GM12878 (cell line): ENCODE results near the gene SCAP. TPM values are rescaled to one million over a fixed set of nuclear protein-coding genes. Genes with fewer than 3 reads are reported as not detected.

Experiments
- ATAC-seq: fragments of 200-7000 bp; cut with Tn5 transposase; 3 replicates; pipeline ENCODE4 v1.9.1; 2020; ENCODE audit warnings: mild to moderate bottlenecking, moderate library complexity
- BruUV-seq: library from RNA; stranded (reverse); fragments of 400-500 nt; replicated peaks from 2 replicates; lab custom pipeline; 2021; lab: Mats Ljungman, UMichigan
- CTCF ChIA-PET: fragments of 300-600 bp; sonication (Branson Sonifier 250); formaldehyde crosslinking; extraction: SDS; loops from one replicate; lab custom pipeline; 2021; ENCODE audit warnings: inconsistent platforms; lab: Yijun Ruan, JAX
- POLR2A ChIA-PET: fragments of 350-600 bp; formaldehyde crosslinking; extraction: SDS; loops from one replicate; lab custom pipeline; 2021; ENCODE audit warnings: inconsistent platforms; lab: Charles Lee
- RAD21 ChIA-PET: fragments of 300-600 bp; sonication (Branson Sonifier 250); formaldehyde crosslinking; loops from one replicate; lab custom pipeline; 2023; ENCODE audit warnings: antibody characterized with exemption; ENCODE audit not compliant: unreplicated experiment; lab: Charles Lee
- SMC1A ChIA-PET: fragments of 300-600 bp; sonication (Branson Sonifier 250); formaldehyde crosslinking; loops from one replicate; lab custom pipeline; 2023; ENCODE audit not compliant: unreplicated experiment, uncharacterized antibody; lab: Charles Lee
- DNase-seq: peaks from one replicate; pipeline ENCODE4 v3.0.0-alpha.2; 2011; ENCODE audit warnings: low read depth, low spot score
- FAIRE-seq: peaks from 3 replicates; lab custom pipeline; 2011; peaks lifted over from hg19 to GRCh38; lab: Jason Lieb, UNC
- H2AFZ ChIP-seq: 2 replicates; pipeline ENCODE4 v1.6.0; 2011; ENCODE audit warnings: low read depth, low read length, control low read depth; ENCODE audit not compliant: control insufficient read depth
- H3K27ac ChIP-seq: 2 replicates; pipeline ENCODE4 v1.5.1; 2011; ENCODE audit warnings: control low read depth; ENCODE audit not compliant: control insufficient read depth, insufficient read depth
- H3K27me3 ChIP-seq, 2 experiments: replicated peaks in 1 of 2; 2 replicates each; pipeline versions ENCODE4 v1.6.0 to v1.6.1; 2011; ENCODE audit warnings: low read length in 1 of 2; ENCODE audit not compliant: control insufficient read depth in 2 of 2, insufficient read depth in 2 of 2
- H3K36me3 ChIP-seq, 2 experiments: 2 replicates each; pipeline ENCODE4 v1.5.1; 2011; ENCODE audit warnings: low read length in 1 of 2; ENCODE audit not compliant: control insufficient read depth in 2 of 2, insufficient read depth in 2 of 2
- H3K4me1 ChIP-seq: 2 replicates; pipeline ENCODE4 v1.6.1; 2011; ENCODE audit warnings: mild to moderate bottlenecking, low read length, moderate library complexity, mixed read lengths; ENCODE audit not compliant: control insufficient read depth, insufficient read depth
- H3K4me2 ChIP-seq: 2 replicates; pipeline ENCODE4 v1.6.0; 2011; ENCODE audit warnings: control low read depth; ENCODE audit not compliant: control insufficient read depth, insufficient read depth
- H3K4me3 ChIP-seq: fragments of 200-600 bp; sonication (generic); 2 replicates; pipeline ENCODE4 v1.5.1; 2016
- H3K79me2 ChIP-seq: 2 replicates; pipeline ENCODE4 v1.6.0; 2011; ENCODE audit warnings: low read length; ENCODE audit not compliant: control insufficient read depth, insufficient read depth
- H3K9ac ChIP-seq: 2 replicates; pipeline ENCODE4 v1.8.0; 2011; ENCODE audit warnings: low read length, control low read depth, mixed read lengths; ENCODE audit not compliant: control insufficient read depth, insufficient read depth
- H3K9me3 ChIP-seq: replicated peaks from 3 replicates; pipeline ENCODE4 v1.5.1; 2011; ENCODE audit warnings: mild to moderate bottlenecking, low read length; ENCODE audit not compliant: control insufficient read depth, insufficient read depth
- H4K20me1 ChIP-seq: 2 replicates; pipeline ENCODE4 v1.6.0; 2011; ENCODE audit not compliant: control insufficient read depth, insufficient read depth
- HCFC1 ChIP-seq: fragments of 150-350 bp; IDR thresholded peaks from 2 replicates; pipeline ENCODE4 v1.6.1; 2014; ENCODE audit warnings: low read length
- MXI1 ChIP-seq: fragments of 150-350 bp; IDR thresholded peaks from 2 replicates; pipeline ENCODE4 v1.6.1; 2011; ENCODE audit warnings: low read depth, mild to moderate bottlenecking, inconsistent platforms, low read length, improper control_type of control experiment
- MYB ChIP-seq: fragments of 150-350 bp; IDR thresholded peaks from 2 replicates; pipeline ENCODE4 v1.6.1; 2014; ENCODE audit warnings: mild to moderate bottlenecking, low read depth, low read length, borderline replicate concordance
- NFIC ChIP-seq: IDR thresholded peaks from 2 replicates; pipeline ENCODE4 v1.6.1; 2012; ENCODE audit warnings: low read depth, mild to moderate bottlenecking, inconsistent platforms, low read length, moderate library complexity
- POLR2AphosphoS5 ChIP-seq: IDR thresholded peaks from 2 replicates; pipeline ENCODE4 v1.6.1; 2011; ENCODE audit warnings: mild to moderate bottlenecking, low read length, inconsistent platforms
- SREBF2 ChIP-seq: IDR thresholded peaks from 2 replicates; pipeline ENCODE4 v1.6.1; 2012; ENCODE audit warnings: mild to moderate bottlenecking, low read length
- SRF ChIP-seq, 2 experiments: IDR thresholded peaks; 2 replicates each; pipeline ENCODE4 v1.6.1; 2011; ENCODE audit warnings: low read depth in 2 of 2, low read length in 2 of 2, mild to moderate bottlenecking in 1 of 2, moderate library complexity in 1 of 2
- TBL1XR1 ChIP-seq: IDR thresholded peaks from 2 replicates; pipeline ENCODE4 v1.6.1; 2012; ENCODE audit warnings: low read depth, low read length, improper control_type of control experiment
- USF1 ChIP-seq: IDR thresholded peaks from 2 replicates; pipeline ENCODE4 v1.6.1; 2011; ENCODE audit warnings: borderline replicate concordance, low read depth, mild to moderate bottlenecking, moderate library complexity, mixed read lengths, low read length; ENCODE audit not compliant: insufficient read depth; ENCODE audit errors: extremely low read length
- YBX1 ChIP-seq: fragments of 450-650 bp; IDR thresholded peaks from 2 replicates; pipeline ENCODE4 v1.6.1; 2016; ENCODE audit warnings: antibody characterized with exemption
- YY1 ChIP-seq: IDR thresholded peaks from 2 replicates; pipeline ENCODE4 v1.6.1; 2011; ENCODE audit warnings: low read depth, mild to moderate bottlenecking, low read length
- WGBS: methylation state at CpG from one replicate; pipeline ENCODE4 v1.1.6; 2016; ENCODE audit warnings: low lambda C conversion rate; ENCODE audit not compliant: insufficient replicate concordance, insufficient coverage; ENCODE audit errors: missing lambda C conversion rate; 5-methylcytosine and 5-hydroxymethylcytosine counted together
- in situ Hi-C: fragments of 300-500 bp; cut with MboI; formaldehyde crosslinking; loops from 9 replicates; pipeline ENCODE4 v1.14.3; 2018; ENCODE audit warnings: mixed read lengths
- intact Hi-C: fragments of 100-400 bp; cut with micrococcal nuclease; formaldehyde crosslinking; loops from one replicate; pipeline ENCODE4 v1.14.2; 2022; ENCODE audit not compliant: unreplicated experiment
- polyA plus RNA-seq, 11 experiments: library from polyadenylated mRNA; depleted of rRNA in 4 of 11; unstranded in 6 of 11; stranded (reverse) in 5 of 11; fragments of >200 nt; fragmentation: Nextera tagmentation in 4 of 11; fragmentation: Illumina TruSeq in 1 of 11; extraction: Ambion mirVana in 4 of 11; extraction: Trizol in 1 of 11; gene quantifications; 1 replicate in 1 of 11; 2 replicates in 10 of 11; pipeline versions ENCODE4 v1.2.1 to v1.2.3, GENCODE V29; 2011 to 2016; ENCODE audit warnings: inconsistent platforms in 2 of 11, missing spikeins in 2 of 11, low read depth in 1 of 11
- total RNA-seq, 4 experiments: library from RNA; depleted of rRNA in 3 of 4; stranded (reverse); fragments of >200 nt in 3 of 4; fragmentation: Illumina TruSeq in 1 of 4; extraction: Trizol in 1 of 4; gene quantifications; 2 replicates each; pipeline versions ENCODE4 v1.2.1 to v1.2.3, GENCODE V29; 2013 to 2021
- TF ChIP-seq, protein P1 (sequence below): fragments of 450-650 bp; IDR thresholded peaks from 2 replicates; pipeline ENCODE4 v1.6.1; 2017; ENCODE audit warnings: mild to moderate bottlenecking

The SCAP gene
- total and polyA plus RNA-seq, 10 of the 15 experiments (the other 5 are each of a cell fraction or from before 2014, with no cell fraction given) = 1.5 to 64.1 (median 27.9) TPM

DNA sequence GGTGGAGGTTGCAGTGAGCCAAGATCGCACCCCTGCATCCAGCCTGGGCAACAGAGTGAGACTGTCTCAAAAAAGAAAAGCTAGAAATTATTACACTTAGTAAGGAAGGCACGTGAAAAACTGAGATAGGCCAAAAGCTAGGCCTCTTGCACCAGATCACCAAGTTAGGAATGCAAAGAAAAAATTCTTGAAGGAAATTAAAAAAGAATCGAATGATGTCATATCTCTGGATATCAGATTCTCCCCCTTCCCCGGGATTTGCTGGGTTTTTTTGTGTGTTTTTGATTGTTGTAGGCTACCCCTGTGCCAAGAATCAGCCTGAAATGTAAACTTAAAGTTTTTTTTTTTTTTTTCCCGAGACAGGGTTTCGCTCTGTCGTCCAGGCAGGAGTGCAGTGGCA is 77.5 kb downstream of the SCAP start:
- ChIA-PET POLR2A (interaction anchor here (0.7 kb wide), 1 partner anchor 45 kb away, joined by 4 read pairs; no protein-coding TSS in a partner anchor), RAD21 (no interaction called here), SMC1A (interaction anchor here (0.5 to 0.6 kb wide), 2 partner anchors 104 to 422 kb away, joined by 3 to 4 read pairs; no protein-coding TSS in a partner anchor), CTCF (no interaction called here)
- Histone ChIP-seq H2AFZ (no peak overlapping the region), H4K20me1 (no peaks in the 10 kb centered on the region), H3K36me3 (peaks cover 0 to 10% of the 10 kb centered on the region in 2 experiments; a peak in 2 of 4 replicates), H3K4me3 (no peak overlapping the region), H3K4me2 (no peak overlapping the region), H3K9me3 (no peaks in the 10 kb centered on the region), H3K79me2 (peaks cover 7% of the 10 kb centered on the region), H3K9ac (no peak overlapping the region), H3K27me3 (no peaks in the 10 kb centered on the region), H3K27ac (no peak overlapping the region), H3K4me1 (no peaks in the 10 kb centered on the region)
- FAIRE-seq (no peak), DNase-seq (no peak), ATAC-seq (no peak)
- TF ChIP-seq POLR2AphosphoS5 (no peak), MYB (no peak), NFIC (no peak), SRF (IDR thresholded peaks at IDR 0.05; ENCODE audit: low read depth in 2 of 2, low read length in 2 of 2) (no peak), YY1 (no peak), USF1 (no peak), TBL1XR1 (no peak), MXI1 (no peak), YBX1 (no peak), SREBF2 (no peak), HCFC1 (no peak)
- TF ChIP-seq, protein P1, sequence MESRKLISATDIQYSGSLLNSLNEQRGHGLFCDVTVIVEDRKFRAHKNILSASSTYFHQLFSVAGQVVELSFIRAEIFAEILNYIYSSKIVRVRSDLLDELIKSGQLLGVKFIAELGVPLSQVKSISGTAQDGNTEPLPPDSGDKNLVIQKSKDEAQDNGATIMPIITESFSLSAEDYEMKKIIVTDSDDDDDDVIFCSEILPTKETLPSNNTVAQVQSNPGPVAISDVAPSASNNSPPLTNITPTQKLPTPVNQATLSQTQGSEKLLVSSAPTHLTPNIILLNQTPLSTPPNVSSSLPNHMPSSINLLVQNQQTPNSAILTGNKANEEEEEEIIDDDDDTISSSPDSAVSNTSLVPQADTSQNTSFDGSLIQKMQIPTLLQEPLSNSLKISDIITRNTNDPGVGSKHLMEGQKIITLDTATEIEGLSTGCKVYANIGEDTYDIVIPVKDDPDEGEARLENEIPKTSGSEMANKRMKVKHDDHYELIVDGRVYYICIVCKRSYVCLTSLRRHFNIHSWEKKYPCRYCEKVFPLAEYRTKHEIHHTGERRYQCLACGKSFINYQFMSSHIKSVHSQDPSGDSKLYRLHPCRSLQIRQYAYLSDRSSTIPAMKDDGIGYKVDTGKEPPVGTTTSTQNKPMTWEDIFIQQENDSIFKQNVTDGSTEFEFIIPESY = no peak
- BruUV-seq = no TSS peak
- in situ Hi-C loops (no loop called here), intact Hi-C loops (no loop called here)
- WGBS = 85% methylated on average over 7 of the region's 7 CpGs
